Measurements from ENCODE around the gene ZNF77. TPM values are rescaled to one million over a fixed set of nuclear protein-coding genes. Genes with fewer than 3 reads are reported as not detected.

Gene ZNF77
- total and polyA plus RNA-seq, 4 experiments from 2014 or later, result 0.21 to 6.4 (median 4.1) TPM

GRCh38 chr19:2978166-2978767 lies 33.5 kb upstream of the ZNF77 start:
- H3K36me3 ChIP-seq (ENCODE audit: insufficient read depth, low read length), result no peaks in the 10 kb centered on the region
- intact Hi-C loops (cut with micrococcal nuclease), result no loop called here
- peaks cover under 1 to 9% of the 10 kb centered on the region in 2 donors for H3K27me3 Mint-ChIP-seq
- peak overlapping the region in 1 of 7 donors; percentile 7 for H3K27ac Mint-ChIP-seq
- peaks cover 13% of the 10 kb centered on the region for H3K4me1 ChIP-seq (ENCODE audit: insufficient read depth, low read length)
- H3K9me3 Mint-ChIP-seq, result no peaks in the 10 kb centered on the region
- DNase-seq, result no peak
- H3K27ac ChIP-seq (ENCODE audit: low read depth, low read length), result no peak overlapping the region
- POLR2A ChIA-PET (ENCODE audit: partially characterized antibody), result interaction anchor here (0.6 to 4.1 kb wide), 9 partner anchors 28 to 137 kb away, joined by 3 to 24 read pairs (median 4); partner anchors contain the start of genes TLE5 and ZNF555
- peaks cover 0 to 3% of the 10 kb centered on the region in 2 donors for H3K36me3 Mint-ChIP-seq
- no peaks in the 10 kb centered on the region for H3K9me3 ChIP-seq (ENCODE audit: control insufficient read depth in 1 of 2, low read length in 2 of 2)
- H3K4me3 ChIP-seq (ENCODE audit: low read length in 2 of 2), result no peak overlapping the region
- peaks cover 6 to 19% (median 14%) of the 10 kb centered on the region in 4 donors for H3K4me1 Mint-ChIP-seq
- no peak overlapping the region for H3K4me3 Mint-ChIP-seq
- CTCF ChIA-PET (ENCODE audit: partially characterized antibody), result interaction anchor here (1.4 kb wide), 1 partner anchor 74 kb away, joined by 3 read pairs; no protein-coding TSS in a partner anchor
- H3K27me3 ChIP-seq (ENCODE audit: insufficient read depth, low read length), result no peaks in the 10 kb centered on the region

GRCh38 chr19:2977746-2978138 lies 33.0 kb upstream of the ZNF77 start:
- H3K27me3 Mint-ChIP-seq, result peaks cover 0 to 6% of the 10 kb centered on the region in 2 donors
- no peaks in the 10 kb centered on the region for H3K36me3 ChIP-seq (ENCODE audit: insufficient read depth, low read length)

GRCh38 chr19:2977001-2977745 lies 32.4 kb upstream of the ZNF77 start, which contains the start of gene TLE6:
TLE6 (plus strand) TSS chr19:2977564; CDS start chr19:2978234, 670 bp downstream.
- DNase-seq, result peak; percentile 92 to 94 (median 93)
- peaks cover 0 to 6% of the 10 kb centered on the region in 2 donors for H3K27me3 Mint-ChIP-seq

More at GRCh38 chr19:2977746-2978138, 33.0 kb upstream of the ZNF77 start:
- Histone ChIP-seq H3K9me3 (ENCODE audit: control insufficient read depth in 1 of 2, low read length in 2 of 2) (no peaks in the 10 kb centered on the region), H3K27me3 (ENCODE audit: insufficient read depth, low read length) (no peaks in the 10 kb centered on the region), H3K27ac (ENCODE audit: low read depth, low read length) (no peak overlapping the region), H3K4me1 (ENCODE audit: insufficient read depth, low read length) (peaks cover 13% of the 10 kb centered on the region), H3K4me3 (ENCODE audit: low read length in 2 of 2) (peak overlapping the region in 1 of 2 donors; percentile 90)
- Mint-ChIP-seq H3K27ac (peak overlapping the region in 4 of 7 donors; percentile 7 to 80 (median 46)), H3K36me3 (peaks cover 0 to 3% of the 10 kb centered on the region in 2 donors), H3K9me3 (no peaks in the 10 kb centered on the region), H3K4me3 (peak overlapping the region in 5 of 8 donors; percentile 22 to 96 (median 46)), H3K4me1 (peaks cover 6 to 19% (median 14%) of the 10 kb centered on the region in 4 donors)
- intact Hi-C loops (cut with micrococcal nuclease), result loop anchor here (1.0 kb wide), 1 partner anchor 58 kb away; no protein-coding TSS in a partner anchor
- ChIA-PET CTCF (ENCODE audit: partially characterized antibody) (interaction anchor here (0.8 to 3.2 kb wide), 3 partner anchors 17 to 131 kb away, joined by 3 to 10 read pairs (median 3); no protein-coding TSS in a partner anchor), POLR2A (ENCODE audit: partially characterized antibody) (interaction anchor here (0.6 to 4.1 kb wide), 10 partner anchors 27 to 136 kb away, joined by 3 to 24 read pairs (median 4); partner anchors contain the start of genes TLE5 and ZNF555)
- peak in 1 of 5 donors; percentile 5 for DNase-seq

GRCh38 chr19:2976609-2977000 lies 31.8 kb upstream of the ZNF77 start:
- Histone ChIP-seq H3K4me1 (ENCODE audit: insufficient read depth, low read length) (peaks cover 13% of the 10 kb centered on the region), H3K4me3 (ENCODE audit: low read length in 2 of 2) (peak overlapping the region; percentile 54 to 90), H3K27me3 (ENCODE audit: insufficient read depth, low read length) (no peaks in the 10 kb centered on the region), H3K9me3 (ENCODE audit: control insufficient read depth in 1 of 2, low read length in 2 of 2) (no peaks in the 10 kb centered on the region), H3K36me3 (ENCODE audit: insufficient read depth, low read length) (no peaks in the 10 kb centered on the region), H3K27ac (ENCODE audit: low read depth, low read length) (peak overlapping the region; percentile 17)
- H3K4me1 Mint-ChIP-seq, result peaks cover 6 to 19% (median 14%) of the 10 kb centered on the region in 4 donors
- H3K4me3 Mint-ChIP-seq, result peak overlapping the region; percentile 90 to 99 (median 94)
- DNase-seq, result no peak
- H3K9me3 Mint-ChIP-seq, result no peaks in the 10 kb centered on the region
- POLR2A ChIA-PET (ENCODE audit: partially characterized antibody), result interaction anchor here (0.9 to 4.1 kb wide), 11 partner anchors 17 to 500 kb away, joined by 3 to 24 read pairs (median 4); partner anchors contain the start of gene TLE5
- intact Hi-C loops (cut with micrococcal nuclease), result no loop called here
- H3K27me3 Mint-ChIP-seq, result peaks cover 0 to 2% of the 10 kb centered on the region in 2 donors
- peak overlapping the region; percentile 68 to 97 (median 90) for H3K27ac Mint-ChIP-seq
- CTCF ChIA-PET (ENCODE audit: partially characterized antibody), result interaction anchor here (1.0 to 3.2 kb wide), 4 partner anchors 12 to 132 kb away, joined by 3 to 12 read pairs (median 9); no protein-coding TSS in a partner anchor
- peaks cover 0 to 3% of the 10 kb centered on the region in 2 donors for H3K36me3 Mint-ChIP-seq

More at GRCh38 chr19:2977001-2977745, 32.4 kb upstream of the ZNF77 start, which contains the start of gene TLE6:
- Mint-ChIP-seq H3K36me3 (peaks cover 0 to 3% of the 10 kb centered on the region in 2 donors), H3K9me3 (no peaks in the 10 kb centered on the region), H3K27ac (peak within 1 kb of the TSS; percentile 68 to 97 (median 90)), H3K4me1 (peaks cover 6 to 19% (median 14%) of the 10 kb centered on the region in 4 donors), H3K4me3 (peak within 1 kb of the TSS; percentile 90 to 99 (median 94))
- POLR2A ChIA-PET (ENCODE audit: partially characterized antibody), result interaction anchor here (0.9 to 4.1 kb wide), 13 partner anchors 17 to 501 kb away, joined by 3 to 24 read pairs (median 4); partner anchors contain the start of genes TLE5 and ZNF555
- Histone ChIP-seq H3K27ac (ENCODE audit: low read depth, low read length) (peak within 1 kb of the TSS; percentile 17), H3K36me3 (ENCODE audit: insufficient read depth, low read length) (no peaks in the 10 kb centered on the region), H3K4me3 (ENCODE audit: low read length in 2 of 2) (peak within 1 kb of the TSS; percentile 54 to 90), H3K9me3 (ENCODE audit: control insufficient read depth in 1 of 2, low read length in 2 of 2) (no peaks in the 10 kb centered on the region), H3K27me3 (ENCODE audit: insufficient read depth, low read length) (no peaks in the 10 kb centered on the region), H3K4me1 (ENCODE audit: insufficient read depth, low read length) (peaks cover 13% of the 10 kb centered on the region)
- intact Hi-C loops (cut with micrococcal nuclease), result loop anchor here (1.0 kb wide), 1 partner anchor 58 kb away; no protein-coding TSS in a partner anchor
- CTCF ChIA-PET (ENCODE audit: partially characterized antibody), result interaction anchor here (0.8 to 3.2 kb wide), 5 partner anchors 12 to 132 kb away, joined by 3 to 10 read pairs (median 3); no protein-coding TSS in a partner anchor

GRCh38 chr19:2974342-2975041 lies 29.7 kb upstream of the ZNF77 start:
- Histone ChIP-seq H3K9me3 (ENCODE audit: control insufficient read depth in 1 of 2, low read length in 2 of 2) (no peaks in the 10 kb centered on the region), H3K4me3 (ENCODE audit: low read length in 2 of 2) (no peak overlapping the region), H3K27ac (ENCODE audit: low read depth, low read length) (no peak overlapping the region), H3K36me3 (ENCODE audit: insufficient read depth, low read length) (no peaks in the 10 kb centered on the region), H3K27me3 (ENCODE audit: insufficient read depth, low read length) (no peaks in the 10 kb centered on the region), H3K4me1 (ENCODE audit: insufficient read depth, low read length) (peaks cover 13% of the 10 kb centered on the region)
- H3K9me3 Mint-ChIP-seq, result no peaks in the 10 kb centered on the region
- peaks cover 6 to 19% (median 14%) of the 10 kb centered on the region in 4 donors for H3K4me1 Mint-ChIP-seq
- peak overlapping the region in 5 of 8 donors; percentile 15 to 76 (median 48) for H3K4me3 Mint-ChIP-seq
- peaks cover 0 to 3% of the 10 kb centered on the region in 2 donors for H3K36me3 Mint-ChIP-seq
- peak overlapping the region in 1 of 7 donors; percentile 54 for H3K27ac Mint-ChIP-seq
- CTCF ChIA-PET (ENCODE audit: partially characterized antibody), result interaction anchor here (3.2 kb wide), 2 partner anchors 101 to 134 kb away, joined by 10 to 12 read pairs; no protein-coding TSS in a partner anchor
- no peak for DNase-seq
- intact Hi-C loops (cut with micrococcal nuclease), result no loop called here
- H3K27me3 Mint-ChIP-seq, result peaks cover 0 to 2% of the 10 kb centered on the region in 2 donors
- POLR2A ChIA-PET (ENCODE audit: partially characterized antibody), result interaction anchor here (4.1 kb wide), 1 partner anchor 62 kb away, joined by 24 read pairs; no protein-coding TSS in a partner anchor

- intact Hi-C loops (cut with micrococcal nuclease), result no loop called here
Measured at GRCh38 chr19:2973229-2973628, 28.5 kb upstream of the ZNF77 start.

More at GRCh38 chr19:2973229-2973628, 28.5 kb upstream of the ZNF77 start:
- Mint-ChIP-seq H3K4me1 (peaks cover 6 to 19% (median 14%) of the 10 kb centered on the region in 4 donors), H3K4me3 (no peak overlapping the region), H3K27ac (no peak overlapping the region), H3K27me3 (peaks cover 0 to 2% of the 10 kb centered on the region in 2 donors), H3K9me3 (no peaks in the 10 kb centered on the region), H3K36me3 (peaks cover 0 to 3% of the 10 kb centered on the region in 2 donors)
- Histone ChIP-seq H3K9me3 (ENCODE audit: control insufficient read depth in 1 of 2, low read length in 2 of 2) (no peaks in the 10 kb centered on the region), H3K4me1 (ENCODE audit: insufficient read depth, low read length) (peaks cover 13% of the 10 kb centered on the region), H3K4me3 (ENCODE audit: low read length in 2 of 2) (no peak overlapping the region), H3K36me3 (ENCODE audit: insufficient read depth, low read length) (no peaks in the 10 kb centered on the region), H3K27me3 (ENCODE audit: insufficient read depth, low read length) (no peaks in the 10 kb centered on the region), H3K27ac (ENCODE audit: low read depth, low read length) (no peak overlapping the region)
- DNase-seq, result no peak
- CTCF ChIA-PET (ENCODE audit: partially characterized antibody), result interaction anchor here (1.2 kb wide), 1 partner anchor 102 kb away, joined by 3 read pairs; no protein-coding TSS in a partner anchor
- POLR2A ChIA-PET (ENCODE audit: partially characterized antibody), result no interaction called here
